Measurements from ENCODE around the gene DHRS4L2.

Gene DHRS4L2

GRCh38 chr14:24053548-24054323 is 65.0 kb downstream of the DHRS4L2 start:
- no peak for DNase-seq (ENCODE audit: low spot score)

GRCh38 chr14:24054324-24054641 is 65.6 kb downstream of the DHRS4L2 start:
- DNase-seq (ENCODE audit: low spot score) = no peak

GRCh38 chr14:24054646-24055045 is 65.9 kb downstream of the DHRS4L2 start:
- no peak for DNase-seq (ENCODE audit: low spot score)
